HG03439 (cell line): ENCODE results near the gene PRKCSH.
"Not testable (repeated sequence)": the region's sequence is repeated elsewhere in the genome, so short reads cannot be mapped to it uniquely, and the experiment has no call there.

Experiments
- ATAC-seq: cut with Tn5 transposase; IDR thresholded peaks from one replicate; pipeline ENCODE4 v1.9.1; 2021; ENCODE audit warnings: mild to moderate bottlenecking, moderate library complexity; ENCODE audit not compliant: unreplicated experiment

PRKCSH gene

GRCh38 chr19:11448410-11448809 lies 13.0 kb downstream of the PRKCSH start:
- no peak for ATAC-seq

GRCh38 chr19:11448923-11449554 lies 13.6 kb downstream of the PRKCSH start:
- no peak for ATAC-seq

DNA sequence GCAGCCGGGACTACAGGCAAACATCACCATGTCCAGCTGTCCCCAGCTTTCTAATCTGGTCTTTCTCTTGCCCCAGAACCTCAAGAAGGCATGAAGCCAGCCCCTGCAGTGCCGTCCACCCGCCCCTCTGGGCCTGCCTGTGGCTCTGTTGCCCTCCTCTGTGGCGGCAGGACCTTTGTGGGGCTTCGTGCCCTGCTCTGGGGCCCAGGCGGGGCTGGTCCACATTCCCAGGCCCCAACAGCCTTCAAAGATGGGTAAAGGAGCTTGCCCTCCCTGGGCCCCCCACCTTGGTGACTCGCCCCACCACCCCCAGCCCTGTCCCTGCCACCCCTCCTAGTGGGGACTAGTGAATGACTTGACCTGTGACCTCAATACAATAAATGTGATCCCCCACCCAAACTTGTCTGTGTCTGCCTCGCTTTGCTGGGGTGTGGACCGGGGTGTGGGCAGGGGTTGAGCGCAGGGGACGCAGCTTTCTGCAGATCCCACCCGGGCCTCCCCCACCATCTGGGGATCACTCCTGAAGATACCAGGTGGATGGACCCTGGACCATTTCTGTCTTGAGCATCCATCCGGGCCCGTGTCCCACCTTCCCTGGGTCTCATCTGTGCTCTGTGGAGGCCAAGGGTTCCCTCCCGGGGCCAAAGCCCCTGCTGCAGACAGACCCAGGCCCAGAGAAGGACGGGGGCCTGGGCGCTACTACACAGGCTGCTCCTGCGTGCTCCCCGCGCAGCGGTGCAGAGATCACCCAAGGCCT lies 15.3 kb downstream of the PRKCSH start:
- ATAC-seq: no peak

- no peak for ATAC-seq
Measured at GRCh38 chr19:11451327-11451870, 16.0 kb downstream of the PRKCSH start.

GRCh38 chr19:11451871-11452619 lies 16.6 kb downstream of the PRKCSH start:
- ATAC-seq: no peak

GRCh38 chr19:11452620-11453310 lies 17.3 kb downstream of the PRKCSH start:
- ATAC-seq: no peak

DNA sequence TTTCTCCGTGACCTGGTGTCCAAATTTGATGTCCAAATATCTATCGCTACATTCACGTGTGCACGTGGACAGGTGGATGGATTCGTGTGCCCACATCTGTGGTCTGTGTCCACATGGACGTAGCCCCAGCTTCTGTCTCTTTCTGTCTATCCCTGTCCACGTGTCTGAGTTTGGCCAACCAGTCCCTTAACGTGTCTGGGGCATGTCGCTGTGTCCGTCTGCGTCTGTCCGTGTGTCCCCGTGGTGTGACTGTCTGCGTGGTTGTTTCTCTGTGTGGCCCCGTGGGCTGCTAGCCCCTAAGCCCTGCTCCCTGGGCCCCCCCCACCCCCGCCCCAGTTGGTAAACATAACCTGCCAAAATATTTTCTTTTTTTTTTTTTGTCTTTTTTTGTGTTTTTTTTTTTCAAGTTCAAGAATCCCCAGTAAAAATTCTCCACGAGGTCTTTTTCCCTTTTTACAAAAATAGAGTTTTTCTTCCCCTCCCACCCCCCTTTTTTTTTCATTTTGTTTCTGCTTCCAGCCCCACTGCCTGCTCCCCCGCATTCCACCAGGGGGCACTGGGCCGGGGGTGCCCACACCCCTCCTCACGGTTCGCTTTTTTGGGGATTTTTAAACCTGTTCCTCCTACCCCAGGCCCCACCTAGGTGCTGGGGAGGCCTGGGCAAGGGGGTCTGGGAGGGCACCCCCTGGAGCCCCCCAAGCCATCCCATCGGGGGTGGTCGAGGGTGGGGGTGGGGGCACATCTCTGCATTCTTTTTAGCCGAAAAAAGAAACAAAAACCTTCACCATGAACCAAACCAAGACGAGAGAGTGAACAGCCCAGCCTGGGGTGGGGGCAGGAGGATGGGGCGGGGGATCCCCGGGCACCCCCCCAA lies 18.3 kb downstream of the PRKCSH start:
- ATAC-seq: no peak

GRCh38 chr19:11455233-11455554 lies 19.8 kb downstream of the PRKCSH start:
- ATAC-seq: not testable (repeated sequence)

- ATAC-seq: no peak
Measured at GRCh38 chr19:11456659-11457058, 21.2 kb downstream of the PRKCSH start.

GRCh38 chr19:11457115-11457514 lies 21.7 kb downstream of the PRKCSH start:
- no peak for ATAC-seq

GRCh38 chr19:11457831-11458230 lies 22.4 kb downstream of the PRKCSH start:
- ATAC-seq: no peak

DNA sequence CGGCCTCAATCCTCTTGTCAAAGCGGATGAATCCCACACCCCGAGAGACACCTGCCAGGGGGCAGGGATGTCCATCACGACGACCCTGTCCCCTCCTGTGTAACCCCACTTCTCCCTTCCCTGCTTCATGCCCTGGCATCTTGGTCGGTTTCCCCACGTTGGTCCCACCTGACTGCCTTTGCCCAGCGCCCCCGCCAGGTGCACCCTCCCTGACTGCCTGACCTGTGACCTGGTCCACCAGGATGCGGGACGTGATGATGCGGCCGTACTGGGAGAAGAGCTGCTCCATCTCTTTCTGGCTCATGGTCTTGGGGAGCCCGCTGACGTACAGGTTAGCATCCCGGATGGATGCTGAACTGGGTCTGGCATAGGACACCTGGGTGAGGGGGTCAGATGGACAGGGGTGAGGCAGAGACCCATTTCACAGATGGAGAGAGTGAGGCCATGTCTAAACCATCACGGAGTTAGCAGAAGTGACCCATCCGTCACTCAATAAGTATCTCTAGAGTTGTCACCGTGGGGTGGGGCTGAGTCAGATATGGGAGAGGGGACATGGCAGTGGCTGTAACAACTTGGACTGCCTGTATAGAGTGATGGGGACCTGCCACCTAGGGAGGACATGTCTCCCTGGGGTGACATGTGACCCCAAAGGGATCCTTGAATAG lies 22.9 kb downstream of the PRKCSH start:
- no peak for ATAC-seq

GRCh38 chr19:11458912-11459311 lies 23.5 kb downstream of the PRKCSH start:
- not testable (repeated sequence) for ATAC-seq

- no peak for ATAC-seq
Measured at GRCh38 chr19:11460207-11460606, 24.8 kb downstream of the PRKCSH start.

- ATAC-seq: no peak
Measured at GRCh38 chr19:11461453-11461852, 26.0 kb downstream of the PRKCSH start.

DNA sequence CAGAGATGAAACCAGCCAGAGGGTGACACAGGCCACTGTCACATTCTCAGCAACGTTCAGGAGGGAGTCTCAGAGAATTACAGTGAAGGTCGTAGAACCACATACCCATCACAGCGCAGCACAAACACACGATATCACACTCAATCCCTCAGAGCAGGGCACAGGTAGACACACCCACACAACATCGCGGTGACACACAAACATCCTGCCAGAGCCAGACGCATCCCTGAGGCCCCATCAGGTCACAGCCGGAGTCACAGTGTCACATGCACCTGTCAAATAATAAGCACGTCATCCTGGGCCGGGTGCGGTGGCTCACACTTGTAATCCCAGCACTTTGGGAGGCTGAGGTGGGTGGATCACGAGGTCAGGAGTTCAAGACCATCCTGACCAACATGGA lies 28.0 kb downstream of the PRKCSH start:
- ATAC-seq: no peak

DNA sequence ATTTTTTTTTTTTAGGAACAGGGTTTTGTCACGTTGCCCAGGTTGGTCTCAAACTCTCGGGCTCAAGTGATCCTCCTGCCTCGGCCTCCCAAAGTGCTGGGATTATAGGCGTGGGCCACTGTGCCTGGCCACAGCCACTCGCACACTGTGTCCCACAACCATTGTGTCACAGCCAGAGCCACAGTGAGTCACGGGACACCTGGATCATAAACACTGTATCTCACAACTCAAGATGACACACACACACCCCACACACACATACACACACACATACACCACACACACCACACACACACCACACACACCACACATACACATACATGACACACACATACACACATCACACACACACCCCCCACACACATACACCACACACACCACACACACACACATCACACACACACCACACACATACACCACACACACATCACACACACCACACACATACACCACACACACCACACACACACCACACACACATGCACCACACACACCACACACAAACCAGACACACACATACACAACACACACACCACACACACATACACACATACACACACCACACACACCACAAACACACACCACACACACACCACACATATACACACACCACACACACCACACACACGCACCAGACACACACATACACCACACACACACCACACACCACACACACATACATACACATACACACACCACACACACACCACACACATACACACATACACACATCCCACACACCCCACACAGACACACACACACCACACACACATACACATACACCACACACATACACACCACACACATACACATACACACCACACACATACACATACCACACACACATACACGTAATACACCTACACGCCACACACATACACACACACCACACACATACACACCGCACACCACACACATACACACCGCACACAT lies 29.2 kb downstream of the PRKCSH start:
- ATAC-seq: no peak

GRCh38 chr19:11465600-11465999 lies 30.2 kb downstream of the PRKCSH start:
- no peak for ATAC-seq
